DND-41 (cell line): ENCODE measurements around the gene COLEC12.

Experiments used
- CTCF ChIP-seq: IDR thresholded peaks from 2 replicates; pipeline ENCODE4 v1.5.1; 2012; ENCODE audit warnings: borderline replicate concordance, low read length, moderate library complexity, mild to moderate bottlenecking; ENCODE audit not compliant: poor library complexity, severe bottlenecking; ENCODE audit errors: extremely low read depth
- EZH2 ChIP-seq: IDR thresholded peaks from 3 replicates; pipeline ENCODE4 v1.6.1; 2012; ENCODE audit warnings: borderline replicate concordance, low read depth, mild to moderate bottlenecking, moderate library complexity, low read length, inconsistent platforms; ENCODE audit not compliant: severe bottlenecking

DNA sequence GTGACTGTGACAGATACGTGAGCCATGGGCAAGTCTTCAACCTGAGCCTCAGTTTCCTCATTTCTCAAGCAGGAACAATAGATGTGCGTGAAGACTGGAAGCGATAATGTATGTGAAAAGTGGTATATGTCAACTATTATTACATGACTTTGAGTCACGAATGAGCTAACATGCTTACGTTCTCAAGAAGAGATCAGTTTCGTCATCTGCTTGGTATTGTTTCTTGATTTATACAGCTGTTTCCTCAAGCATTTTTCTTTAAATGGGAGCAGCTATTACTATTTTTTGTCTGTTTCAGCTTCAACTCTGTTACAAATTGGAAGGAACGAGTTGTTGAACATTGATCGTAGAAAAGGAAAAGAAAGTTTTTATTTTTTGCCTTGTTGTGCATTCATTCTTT, 184.1 kb downstream of the COLEC12 start:
- TF ChIP-seq CTCF, result no peak
- TF ChIP-seq EZH2, result no peak
